DND-41 (cell line): ENCODE data around the gene LRRC75B.
"Not testable (repeated sequence)": the region's sequence is repeated elsewhere in the genome, so short reads cannot be mapped to it uniquely, and the experiment has no call there.

ENCODE experiments used
- EZH2 ChIP-seq: IDR thresholded peaks from 3 replicates; pipeline ENCODE4 v1.6.1; 2012; ENCODE audit warnings: borderline replicate concordance, low read depth, mild to moderate bottlenecking, moderate library complexity, low read length, inconsistent platforms; ENCODE audit not compliant: severe bottlenecking
- TF ChIP-seq, protein P1 (sequence below): IDR thresholded peaks from 2 replicates; pipeline ENCODE4 v1.5.1; 2012; ENCODE audit warnings: borderline replicate concordance, low read length, moderate library complexity, mild to moderate bottlenecking; ENCODE audit not compliant: poor library complexity, severe bottlenecking; ENCODE audit errors: extremely low read depth

GRCh38 chr22:24599958-24600715 lies 7.3 kb upstream of the LRRC75B start:
- TF ChIP-seq, protein P1, sequence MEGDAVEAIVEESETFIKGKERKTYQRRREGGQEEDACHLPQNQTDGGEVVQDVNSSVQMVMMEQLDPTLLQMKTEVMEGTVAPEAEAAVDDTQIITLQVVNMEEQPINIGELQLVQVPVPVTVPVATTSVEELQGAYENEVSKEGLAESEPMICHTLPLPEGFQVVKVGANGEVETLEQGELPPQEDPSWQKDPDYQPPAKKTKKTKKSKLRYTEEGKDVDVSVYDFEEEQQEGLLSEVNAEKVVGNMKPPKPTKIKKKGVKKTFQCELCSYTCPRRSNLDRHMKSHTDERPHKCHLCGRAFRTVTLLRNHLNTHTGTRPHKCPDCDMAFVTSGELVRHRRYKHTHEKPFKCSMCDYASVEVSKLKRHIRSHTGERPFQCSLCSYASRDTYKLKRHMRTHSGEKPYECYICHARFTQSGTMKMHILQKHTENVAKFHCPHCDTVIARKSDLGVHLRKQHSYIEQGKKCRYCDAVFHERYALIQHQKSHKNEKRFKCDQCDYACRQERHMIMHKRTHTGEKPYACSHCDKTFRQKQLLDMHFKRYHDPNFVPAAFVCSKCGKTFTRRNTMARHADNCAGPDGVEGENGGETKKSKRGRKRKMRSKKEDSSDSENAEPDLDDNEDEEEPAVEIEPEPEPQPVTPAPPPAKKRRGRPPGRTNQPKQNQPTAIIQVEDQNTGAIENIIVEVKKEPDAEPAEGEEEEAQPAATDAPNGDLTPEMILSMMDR: not testable (repeated sequence)
- not testable (repeated sequence) for TF ChIP-seq EZH2
